ENCODE results near the gene HAUS1.

- no peak for TF ChIP-seq EP300 (conservative IDR thresholded peaks at IDR 0.05; ENCODE audit: poor library complexity, severe bottlenecking)
- TF ChIP-seq CTCF (IDR thresholded peaks at IDR 0.05; ENCODE audit: poor library complexity, severe bottlenecking), result no peak
- no peak for TF ChIP-seq EZH2 (IDR thresholded peaks at IDR 0.05; ENCODE audit: borderline replicate concordance, insufficient read depth, low read length, poor library complexity, severe bottlenecking)
These were observed 32.4 kb upstream of the HAUS1 start, which contains the start of gene PSTPIP2 for GRCh38 chr18:46071653-46072375.
